ENCODE data around the gene HPGDS.
"Not testable (repeated sequence)": the region's sequence is repeated elsewhere in the genome, so short reads cannot be mapped to it uniquely, and the experiment has no call there.

Gene HPGDS
- total RNA-seq: 0.94 to 2.0 reads per million in 2 donors

GRCh38 chr4:94342694-94343093 is at the start of gene HPGDS:
TSS of gene HPGDS (minus strand) at chr4:94342836. CDS start at chr4:94334629, 8,207 bp downstream.
- DNase-seq: no peak

GRCh38 chr4:94390804-94391410 is 48.3 kb upstream of the HPGDS start:
- DNase-seq: peak in 1 of 5 experiments; percentile 52

GRCh38 chr4:94389595-94390267 is 47.1 kb upstream of the HPGDS start:
- DNase-seq: no peak

- not testable (repeated sequence) for DNase-seq
These were observed 45.3 kb upstream of the HPGDS start for GRCh38 chr4:94387965-94388364.

- DNase-seq: not testable (repeated sequence)
These were observed 42.8 kb upstream of the HPGDS start for GRCh38 chr4:94385452-94385851.

- not testable (repeated sequence) for DNase-seq
These were observed 40.3 kb upstream of the HPGDS start for GRCh38 chr4:94382891-94383290.

- no peak for DNase-seq
These were observed 35.4 kb upstream of the HPGDS start for GRCh38 chr4:94378047-94378446.

- DNase-seq: no peak
These were observed 34.7 kb upstream of the HPGDS start for GRCh38 chr4:94377294-94377693.

- DNase-seq: no peak
These were observed 32.7 kb upstream of the HPGDS start for GRCh38 chr4:94375364-94375763.

- DNase-seq: no peak
These were observed 31.1 kb upstream of the HPGDS start for GRCh38 chr4:94373752-94374151.

- DNase-seq: no peak
These were observed 30.4 kb upstream of the HPGDS start for GRCh38 chr4:94372991-94373390.

- DNase-seq: no peak
These were observed 29.8 kb upstream of the HPGDS start for GRCh38 chr4:94372228-94372978.

GRCh38 chr4:94371290-94371689 is 28.7 kb upstream of the HPGDS start:
- no peak for DNase-seq

- no peak for DNase-seq
These were observed 28.1 kb upstream of the HPGDS start for GRCh38 chr4:94370533-94371254.

GRCh38 chr4:94369046-94369445 is 26.4 kb upstream of the HPGDS start:
- no peak for DNase-seq

- no peak for DNase-seq
These were observed 25.8 kb upstream of the HPGDS start for GRCh38 chr4:94368459-94368858.

- DNase-seq: no peak
These were observed 22.7 kb upstream of the HPGDS start for GRCh38 chr4:94365304-94365703.

GRCh38 chr4:94364527-94364926 is 21.9 kb upstream of the HPGDS start:
- DNase-seq: no peak

- no peak for DNase-seq
These were observed 20.6 kb upstream of the HPGDS start for GRCh38 chr4:94363136-94363655.

GRCh38 chr4:94359838-94360237 is 17.2 kb upstream of the HPGDS start:
- DNase-seq: no peak

GRCh38 chr4:94359221-94359620 is 16.6 kb upstream of the HPGDS start:
- no peak for DNase-seq

- no peak for DNase-seq
These were observed 15.5 kb upstream of the HPGDS start for GRCh38 chr4:94358101-94358500.

- no peak for DNase-seq
These were observed 15.0 kb upstream of the HPGDS start for GRCh38 chr4:94357624-94358023.

All from T-helper 2 cell (primary cell).